HCT116 (cell line): ENCODE data around the gene BET1L. TPM values are rescaled to one million over a fixed set of nuclear protein-coding genes. Genes with fewer than 3 reads are reported as not detected.

Experiments
- ATAC-seq: fragments of 200-7000 bp; cut with Tn5 transposase; 2 replicates; pipeline ENCODE4 v1.9.1; 2020; ENCODE audit warnings: mild to moderate bottlenecking, moderate library complexity
- BruUV-seq: library from RNA; stranded (reverse); fragments of 400-500 nt; replicated peaks from 2 replicates; lab custom pipeline; 2021; lab: Mats Ljungman, UMichigan
- CTCF ChIA-PET: fragments of 300-600 bp; sonication (Branson Sonifier 250); formaldehyde crosslinking; loops from one replicate; lab custom pipeline; 2021; ENCODE audit warnings: antibody characterized with exemption; lab: Charles Lee
- POLR2A ChIA-PET: fragments of 300-600, 350-600 bp; sonication (Branson Sonifier 250); formaldehyde crosslinking; loops from one replicate; lab custom pipeline; 2021; ENCODE audit warnings: antibody characterized with exemption; lab: Charles Lee
- RAD21 ChIA-PET, 2 experiments: fragments of 300-600 bp; sonication (Branson Sonifier 250); formaldehyde crosslinking; loops; one replicate each; lab custom pipeline; 2023; ENCODE audit warnings: low total read pairs in 2 of 2; ENCODE audit not compliant: uncharacterized antibody in 2 of 2, unreplicated experiment in 2 of 2, low non-redundant PET in 1 of 2; lab: Charles Lee
- DNase-seq: peaks from one replicate; pipeline ENCODE4 v3.0.0-alpha.2; 2010; ENCODE audit warnings: low read depth, low spot score
- H2AFZ ChIP-seq: fragments of 200-600 bp; shearing (Covaris generic), sonication (generic); 2 replicates; pipeline ENCODE4 v1.6.1; 2017; ENCODE audit warnings: low read depth, mixed run types, mixed read lengths, antibody characterized with exemption, low read length; ENCODE audit not compliant: poor library complexity, severe bottlenecking
- H3K27ac ChIP-seq: 2 replicates; pipeline ENCODE4 v1.5.1; 2012; ENCODE audit warnings: low read depth, low read length
- H3K27me3 ChIP-seq: fragments of 200-600 bp; sonication (generic); 2 replicates; pipeline ENCODE4 v1.6.1; 2016; ENCODE audit warnings: mixed run types, low read length, mixed read lengths; ENCODE audit not compliant: insufficient read depth
- H3K36me3 ChIP-seq, 2 experiments: fragments of 200-500 bp in 1 of 2; fragments of 200-600 bp in 1 of 2; sonication (Bioruptor generic) in 1 of 2; sonication (generic) in 1 of 2; 2 replicates each; pipeline versions ENCODE4 v1.5.1 to v1.6.1; 2014 to 2016; ENCODE audit warnings: low read length in 2 of 2, inconsistent platforms in 1 of 2, mixed read lengths in 1 of 2, mixed run types in 1 of 2; ENCODE audit not compliant: insufficient read depth in 2 of 2, control insufficient read depth in 1 of 2
- H3K4me1 ChIP-seq, 2 experiments: fragments of 200-600 bp in 1 of 2; sonication (generic) in 1 of 2; 2 replicates each; pipeline versions ENCODE4 v1.5.1 to v1.6.1; 2012 to 2017; ENCODE audit warnings: low read length in 2 of 2, inconsistent platforms in 1 of 2, mild to moderate bottlenecking in 1 of 2, mixed read lengths in 1 of 2, mixed run types in 1 of 2, moderate library complexity in 1 of 2; ENCODE audit not compliant: insufficient read depth in 2 of 2, control insufficient read depth in 1 of 2
- H3K4me2 ChIP-seq: fragments of 200-600 bp; sonication (generic); 2 replicates; pipeline ENCODE4 v1.6.1; 2017; ENCODE audit warnings: mixed run types, low read length, mixed read lengths
- H3K4me3 ChIP-seq, 2 experiments: fragments of 200-600 bp in 1 of 2; sonication (generic) in 1 of 2; replicated peaks in 1 of 2; 2 replicates each; pipeline ENCODE4 v1.5.1; 2011 to 2016; ENCODE audit warnings: low read length in 2 of 2, control low read depth in 1 of 2, low read depth in 1 of 2, mild to moderate bottlenecking in 1 of 2, mixed read lengths in 1 of 2, mixed run types in 1 of 2
- H3K79me2 ChIP-seq: fragments of 200-600 bp; sonication (generic); 2 replicates; pipeline ENCODE4 v1.6.1; 2017; ENCODE audit warnings: mild to moderate bottlenecking, mixed run types, low read length, moderate library complexity, mixed read lengths; ENCODE audit not compliant: insufficient read depth
- H3K9ac ChIP-seq: fragments of 200-600 bp; sonication (generic); 2 replicates; pipeline ENCODE4 v1.6.1; 2016; ENCODE audit warnings: low read length, mixed read lengths
- H3K9me2 ChIP-seq: fragments of 200-600 bp; sonication (generic), shearing (Covaris generic); 2 replicates; pipeline ENCODE4 v1.6.1; 2017; ENCODE audit warnings: mixed run types, mild to moderate bottlenecking, moderate library complexity; ENCODE audit not compliant: insufficient read depth
- H3K9me3 ChIP-seq, 2 experiments: fragments of 200-500 bp in 1 of 2; fragments of 200-600 bp in 1 of 2; sonication (Bioruptor generic) in 1 of 2; sonication (generic) in 1 of 2; 2 replicates each; pipeline ENCODE4 v1.6.1; 2014 to 2017; ENCODE audit warnings: low read length in 2 of 2, mixed read lengths in 2 of 2, inconsistent platforms in 1 of 2, low read depth in 1 of 2, mild to moderate bottlenecking in 1 of 2, mixed run types in 1 of 2, moderate library complexity in 1 of 2; ENCODE audit not compliant: control insufficient read depth in 1 of 2, insufficient read depth in 1 of 2
- H4K20me1 ChIP-seq: fragments of 200-600 bp; sonication (generic), shearing (Covaris generic); 2 replicates; pipeline ENCODE4 v1.6.1; 2017; ENCODE audit warnings: mixed run types, mild to moderate bottlenecking, moderate library complexity; ENCODE audit not compliant: insufficient read depth
- ATF3 ChIP-seq: IDR thresholded peaks from 2 replicates; pipeline ENCODE4 v1.6.1; 2012
- CBX3 ChIP-seq: IDR thresholded peaks from 2 replicates; pipeline ENCODE4 v1.6.1; 2012; ENCODE audit warnings: low read depth
- CEBPB ChIP-seq: IDR thresholded peaks from 2 replicates; pipeline ENCODE4 v1.6.1; 2012; ENCODE audit warnings: low read depth
- CTCF ChIP-seq, 3 experiments: fragments of 200-600 bp in 1 of 3; sonication (generic) in 1 of 3; IDR thresholded peaks in 2 of 3; conservative IDR thresholded peaks in 1 of 3; 2 replicates each; pipeline ENCODE4 v1.5.1; 2012 to 2017; ENCODE audit warnings: low read depth in 2 of 3, low read length in 2 of 3, antibody characterized with exemption in 1 of 3, borderline replicate concordance in 1 of 3, control low read depth in 1 of 3, mild to moderate bottlenecking in 1 of 3, mixed read lengths in 1 of 3, mixed run types in 1 of 3, moderate library complexity in 1 of 3; ENCODE audit not compliant: insufficient read depth in 1 of 3
- EZH2 ChIP-seq: fragments of 200-600 bp; sonication (generic); IDR thresholded peaks from 2 replicates; pipeline ENCODE4 v1.6.1; 2017; ENCODE audit warnings: antibody characterized with exemption, mixed run types
- MAX ChIP-seq: IDR thresholded peaks from 2 replicates; pipeline ENCODE4 v1.6.1; 2012
- POLR2A ChIP-seq: IDR thresholded peaks from 2 replicates; pipeline ENCODE4 v1.7.0; 2011; ENCODE audit warnings: borderline replicate concordance; ENCODE audit not compliant: insufficient read depth, insufficient read length; ENCODE audit errors: extremely low read depth
- POLR2AphosphoS5 ChIP-seq: IDR thresholded peaks from 2 replicates; pipeline ENCODE4 v1.6.1; 2011; ENCODE audit warnings: mild to moderate bottlenecking, low read depth, low read length, moderate library complexity
- SIN3A ChIP-seq: IDR thresholded peaks from 2 replicates; pipeline ENCODE4 v1.6.1; 2012; ENCODE audit warnings: low read depth
- YY1 ChIP-seq: IDR thresholded peaks from 2 replicates; pipeline ENCODE4 v1.6.1; 2011; ENCODE audit warnings: low read length, low read depth, moderate library complexity, mild to moderate bottlenecking; ENCODE audit not compliant: insufficient replicate concordance; ENCODE audit errors: extremely low read depth
- ZBTB33 ChIP-seq: IDR thresholded peaks from 2 replicates; pipeline ENCODE4 v1.6.1; 2011; ENCODE audit warnings: mild to moderate bottlenecking, low read length, moderate library complexity; ENCODE audit not compliant: insufficient replicate concordance; ENCODE audit errors: extremely low read depth
- ZNF274 ChIP-seq: fragments of 200-500 bp; sonication (Bioruptor generic); IDR thresholded peaks from 2 replicates; pipeline ENCODE4 v1.6.1; 2014; ENCODE audit warnings: mild to moderate bottlenecking, low read depth, low read length, inconsistent platforms
- intact Hi-C: fragments of 100-400 bp; cut with micrococcal nuclease; formaldehyde crosslinking; loops from 2 replicates; pipeline ENCODE4 v1.10.0; 2022
- total RNA-seq: library from RNA; stranded (reverse); gene quantifications from one replicate; pipeline ENCODE4 v1.2.1, GENCODE V29; 2021; ENCODE audit not compliant: unreplicated experiment

BET1L gene
- total RNA-seq, 1 experiment from 2014 or later = 49.1 TPM

GRCh38 chr11:250274-250673 lies 43.1 kb upstream of the BET1L start:
- ChIA-PET RAD21 (no interaction called here), CTCF (interaction anchor here (0.5 to 1.7 kb wide), 12 partner anchors 10 to 199 kb away, joined by 3 to 10 read pairs (median 3); partner anchors contain the start of gene PSMD13), POLR2A (no interaction called here)
- Histone ChIP-seq H3K4me3 (no peak overlapping the region), H4K20me1 (no peaks in the 10 kb centered on the region), H2AFZ (no peak overlapping the region), H3K9me3 (no peaks in the 10 kb centered on the region), H3K4me1 (no peaks in the 10 kb centered on the region), H3K4me2 (no peak overlapping the region), H3K9me2 (no peaks in the 10 kb centered on the region), H3K36me3 (peaks cover 60 to 69% of the 10 kb centered on the region in 2 experiments), H3K27ac (no peak overlapping the region), H3K9ac (no peak overlapping the region), H3K27me3 (no peaks in the 10 kb centered on the region), H3K79me2 (peaks cover 2% of the 10 kb centered on the region; the same call in 1 of the 2 replicates)
- ATAC-seq = no peak
- TF ChIP-seq ZBTB33 (no peak), SIN3A (no peak), EZH2 (no peak), MAX (no peak), CBX3 (no peak), CEBPB (no peak), POLR2AphosphoS5 (no peak), CTCF (IDR thresholded peaks at IDR 0.05 in 2 of 3, conservative IDR thresholded peaks at IDR 0.05 in 1 of 3; ENCODE audit: borderline replicate concordance in 1 of 3, insufficient read depth in 1 of 3, low read depth in 2 of 3, low read length in 2 of 3) (no peak), ATF3 (no peak), YY1 (no peak), POLR2A (no peak), ZNF274 (no peak)
- intact Hi-C loops = no loop called here
- no TSS peak for BruUV-seq
- no peak for DNase-seq
